Caco-2 (cell line): ENCODE data around the gene PIEZO1. TPM values are rescaled to one million over a fixed set of nuclear protein-coding genes. Genes with fewer than 3 reads are reported as not detected.

Experiments
- BruUV-seq: library from RNA; stranded (reverse); fragments of 400-500 nt; replicated peaks from 2 replicates; lab custom pipeline; 2021; lab: Mats Ljungman, UMichigan
- CTCF ChIA-PET: fragments of 300-600 bp; sonication (Branson Sonifier 250); formaldehyde crosslinking; loops from one replicate; lab custom pipeline; 2022; ENCODE audit warnings: antibody characterized with exemption; lab: Charles Lee
- POLR2A ChIA-PET: fragments of 300-600 bp; sonication (Branson Sonifier 250); formaldehyde crosslinking; loops from one replicate; lab custom pipeline; 2022; ENCODE audit warnings: antibody characterized with exemption; lab: Charles Lee
- DNase-seq, 2 experiments: peaks; one replicate each; pipeline versions ENCODE4 v3.0.0 to v3.0.0-alpha.2; 2020 to 2022
- H3K27me3 ChIP-seq: replicated peaks from 2 replicates; pipeline ENCODE4 v1.6.0; 2011; ENCODE audit warnings: low read length; ENCODE audit not compliant: control insufficient read depth, insufficient read depth
- H3K36me3 ChIP-seq: 2 replicates; pipeline ENCODE4 v1.5.1; 2011; ENCODE audit warnings: low read length; ENCODE audit not compliant: control insufficient read depth, insufficient read depth
- H3K4me1 ChIP-seq: fragments of 250-450 bp; sonication (Bioruptor Pico); 2 replicates; pipeline ENCODE4 v1.5.1; 2020; ENCODE audit warnings: mild to moderate bottlenecking
- H3K4me3 ChIP-seq: 2 replicates; pipeline ENCODE4 v1.5.1; 2011; ENCODE audit warnings: low read depth, mild to moderate bottlenecking, control low read depth, low read length
- H3K9me3 ChIP-seq: fragments of 250-450 bp; sonication (Bioruptor Pico); 2 replicates; pipeline ENCODE4 v1.5.1; 2020; ENCODE audit warnings: mild to moderate bottlenecking, moderate library complexity
- H3K27ac Mint-ChIP-seq: one replicate; pipeline ENCODE4 v1.8.0; 2022; ENCODE audit warnings: mixed read lengths; ENCODE audit not compliant: unreplicated experiment
- H3K27me3 Mint-ChIP-seq: one replicate; pipeline ENCODE4 v1.8.0; 2022; ENCODE audit warnings: mixed read lengths; ENCODE audit not compliant: insufficient read depth, unreplicated experiment
- H3K36me3 Mint-ChIP-seq: one replicate; pipeline ENCODE4 v1.8.0; 2022; ENCODE audit warnings: mild to moderate bottlenecking, mixed read lengths; ENCODE audit not compliant: insufficient read depth, unreplicated experiment
- H3K4me1 Mint-ChIP-seq: one replicate; pipeline ENCODE4 v1.8.0; 2022; ENCODE audit warnings: low read depth, mixed read lengths; ENCODE audit not compliant: unreplicated experiment
- H3K4me3 Mint-ChIP-seq: one replicate; pipeline ENCODE4 v1.8.0; 2022; ENCODE audit warnings: mild to moderate bottlenecking, moderate library complexity, mixed read lengths; ENCODE audit not compliant: unreplicated experiment
- H3K9me3 Mint-ChIP-seq: one replicate; pipeline ENCODE4 v1.8.0; 2022; ENCODE audit warnings: mixed read lengths; ENCODE audit not compliant: unreplicated experiment
- CTCF ChIP-seq, 2 experiments: fragments of 200-600 bp in 1 of 2; IDR thresholded peaks; 1 replicate in 1 of 2; 2 replicates in 1 of 2; pipeline versions ENCODE4 v1.5.1 to v1.8.0; 2011 to 2022; ENCODE audit warnings: antibody characterized with exemption in 1 of 2, control low read depth in 1 of 2, inconsistent platforms in 1 of 2, low read depth in 1 of 2, low read length in 1 of 2, mild to moderate bottlenecking in 1 of 2, moderate library complexity in 1 of 2; ENCODE audit not compliant: insufficient read depth in 1 of 2, severe bottlenecking in 1 of 2, unreplicated experiment in 1 of 2
- intact Hi-C: fragments of 100-400 bp; cut with micrococcal nuclease; formaldehyde crosslinking; loops from one replicate; pipeline ENCODE4 v1.10.0; 2022; ENCODE audit not compliant: unreplicated experiment
- total RNA-seq: library from RNA; stranded (reverse); gene quantifications from 2 replicates; pipeline ENCODE4 v1.2.3, GENCODE V29; 2022

The PIEZO1 gene
- total RNA-seq, 1 experiment from 2014 or later, result 248 TPM

- H3K9me3 Mint-ChIP-seq, result no peaks in the 10 kb centered on the region
- no peak overlapping the region for H3K27ac Mint-ChIP-seq
- no peaks in the 10 kb centered on the region for H3K27me3 Mint-ChIP-seq
- POLR2A ChIA-PET, result no interaction called here
- DNase-seq, result no peak
- no TSS peak for BruUV-seq
- Histone ChIP-seq H3K4me3 (no peak overlapping the region), H3K27me3 (no peaks in the 10 kb centered on the region), H3K9me3 (no peaks in the 10 kb centered on the region), H3K36me3 (peaks cover 2% of the 10 kb centered on the region), H3K4me1 (0 out of 2 replicates have a peak, but pooled peaks cover 4% of the 10 kb centered on the region)
- CTCF ChIA-PET, result no interaction called here
- no peaks in the 10 kb centered on the region for H3K4me1 Mint-ChIP-seq
- H3K36me3 Mint-ChIP-seq, result peaks cover 36% of the 10 kb centered on the region
- intact Hi-C loops, result no loop called here
- TF ChIP-seq CTCF (IDR thresholded peaks at IDR 0.05; ENCODE audit: insufficient read depth in 1 of 2, low read depth in 1 of 2, low read length in 1 of 2, severe bottlenecking in 1 of 2, unreplicated experiment in 1 of 2), result no peak
- no peak overlapping the region for H3K4me3 Mint-ChIP-seq
Measured at GRCh38 chr16:88740727-88741055, 44.3 kb downstream of the PIEZO1 start.

GRCh38 chr16:88739977-88740726 lies 44.9 kb downstream of the PIEZO1 start:
- Histone ChIP-seq H3K4me1 (0 out of 2 replicates have a peak, but pooled peaks cover under 1% of the 10 kb centered on the region), H3K36me3 (peaks cover 3% of the 10 kb centered on the region), H3K4me3 (no peak overlapping the region), H3K9me3 (no peaks in the 10 kb centered on the region), H3K27me3 (no peaks in the 10 kb centered on the region)
- peaks cover 38% of the 10 kb centered on the region for H3K36me3 Mint-ChIP-seq
- no peak for TF ChIP-seq CTCF (IDR thresholded peaks at IDR 0.05; ENCODE audit: insufficient read depth in 1 of 2, low read depth in 1 of 2, low read length in 1 of 2, severe bottlenecking in 1 of 2, unreplicated experiment in 1 of 2)
- no peaks in the 10 kb centered on the region for H3K4me1 Mint-ChIP-seq
- no TSS peak for BruUV-seq
- H3K27ac Mint-ChIP-seq, result no peak overlapping the region
- H3K4me3 Mint-ChIP-seq, result no peak overlapping the region
- DNase-seq, result no peak
- intact Hi-C loops, result no loop called here
- POLR2A ChIA-PET, result no interaction called here
- CTCF ChIA-PET, result no interaction called here
- no peaks in the 10 kb centered on the region for H3K9me3 Mint-ChIP-seq
- H3K27me3 Mint-ChIP-seq, result no peaks in the 10 kb centered on the region

GRCh38 chr16:88739139-88739976 lies 45.7 kb downstream of the PIEZO1 start:
- DNase-seq, result no peak
- Histone ChIP-seq H3K36me3 (peaks cover 3% of the 10 kb centered on the region), H3K4me3 (no peak overlapping the region), H3K27me3 (no peaks in the 10 kb centered on the region), H3K9me3 (no peaks in the 10 kb centered on the region), H3K4me1 (no peaks in the 10 kb centered on the region)
- peaks cover 43% of the 10 kb centered on the region for H3K36me3 Mint-ChIP-seq
- no peak overlapping the region for H3K4me3 Mint-ChIP-seq
- H3K27ac Mint-ChIP-seq, result peak overlapping the region; percentile 18
- ChIA-PET CTCF (no interaction called here), POLR2A (no interaction called here)
- intact Hi-C loops, result no loop called here
- TF ChIP-seq CTCF (IDR thresholded peaks at IDR 0.05; ENCODE audit: insufficient read depth in 1 of 2, low read depth in 1 of 2, low read length in 1 of 2, severe bottlenecking in 1 of 2, unreplicated experiment in 1 of 2), result no peak
- BruUV-seq, result no TSS peak
- no peaks in the 10 kb centered on the region for H3K27me3 Mint-ChIP-seq
- H3K9me3 Mint-ChIP-seq, result no peaks in the 10 kb centered on the region
- no peaks in the 10 kb centered on the region for H3K4me1 Mint-ChIP-seq
